ENCODE measurements around the gene SELP. TPM values are rescaled to one million over a fixed set of nuclear protein-coding genes. Genes with fewer than 3 reads are reported as not detected.
"Not testable (repeated sequence)": the region's sequence is repeated elsewhere in the genome, so short reads cannot be mapped to it uniquely, and the experiment has no call there.

SELP gene
- polyA plus RNA-seq, 4 donors: 0.27 to 9.1 (median 1.4) TPM; not detected in 1

GRCh38 chr1:169661066-169661465, 31.1 kb upstream of the SELP start:
- H3K4me1 ChIP-seq (ENCODE audit: control insufficient read depth in 3 of 3, insufficient read depth in 2 of 3, low read depth in 1 of 3, low read length in 2 of 3); H3K36me3 ChIP-seq (ENCODE audit: control insufficient read depth in 3 of 3, insufficient read depth in 2 of 3, low read depth in 1 of 3, low read length in 3 of 3); H3K27ac ChIP-seq (ENCODE audit: low read depth in 1 of 3, low read length in 2 of 3); DNase-seq; H3K4me3 ChIP-seq (ENCODE audit: low read depth in 1 of 3, low read length in 3 of 3); H3K27me3 ChIP-seq (ENCODE audit: control insufficient read depth in 3 of 3, insufficient read depth in 3 of 3, low read length in 3 of 3); H3K9me3 ChIP-seq (ENCODE audit: control insufficient read depth in 2 of 2, insufficient read depth in 1 of 2, low read depth in 1 of 2, low read length in 1 of 2); FAIRE-seq: not testable (repeated sequence)
- WGBS, 3 donors: 90 to 99% (median 98%) methylated on average over 8 to 16 of the region's 16 CpGs

GRCh38 chr1:169658777-169659176, 28.9 kb upstream of the SELP start:
- H3K4me3 ChIP-seq (ENCODE audit: low read depth in 1 of 3, low read length in 3 of 3); H3K27ac ChIP-seq (ENCODE audit: low read depth in 1 of 3, low read length in 2 of 3); H3K27me3 ChIP-seq (ENCODE audit: control insufficient read depth in 3 of 3, insufficient read depth in 3 of 3, low read length in 3 of 3); H3K36me3 ChIP-seq (ENCODE audit: control insufficient read depth in 3 of 3, insufficient read depth in 2 of 3, low read depth in 1 of 3, low read length in 3 of 3); DNase-seq; H3K4me1 ChIP-seq (ENCODE audit: control insufficient read depth in 3 of 3, insufficient read depth in 2 of 3, low read depth in 1 of 3, low read length in 2 of 3); H3K9me3 ChIP-seq (ENCODE audit: control insufficient read depth in 2 of 2, insufficient read depth in 1 of 2, low read depth in 1 of 2, low read length in 1 of 2); FAIRE-seq: not testable (repeated sequence)

DNA sequence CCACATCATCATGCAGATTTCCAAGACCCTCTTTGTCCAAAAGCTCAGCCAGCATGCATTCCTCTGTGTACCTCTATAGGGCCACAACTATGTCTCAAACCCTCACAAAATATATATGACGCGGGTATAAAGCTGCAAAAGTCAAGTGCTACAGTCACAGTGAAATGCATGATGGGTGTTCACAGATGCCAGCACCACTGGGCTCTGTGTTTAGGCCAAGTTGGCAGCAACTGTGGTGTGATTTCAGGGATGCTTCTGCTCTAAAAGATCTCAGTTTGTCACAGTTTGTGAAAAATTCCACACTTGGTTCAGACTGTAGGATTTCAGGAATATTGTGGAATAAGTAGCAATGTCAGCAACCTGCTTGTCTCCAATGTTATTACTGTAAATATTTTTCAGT, 23.9 kb upstream of the SELP start:
- no peaks in the 10 kb centered on the region for H3K4me1 ChIP-seq (ENCODE audit: control insufficient read depth in 3 of 3, insufficient read depth in 2 of 3, low read depth in 1 of 3, low read length in 2 of 3)
- DNase-seq (no peak), FAIRE-seq (no peak)
- H3K36me3 ChIP-seq (ENCODE audit: control insufficient read depth in 3 of 3, insufficient read depth in 2 of 3, low read depth in 1 of 3, low read length in 3 of 3): no peaks in the 10 kb centered on the region
- no peaks in the 10 kb centered on the region for H3K9me3 ChIP-seq (ENCODE audit: control insufficient read depth in 2 of 2, insufficient read depth in 1 of 2, low read depth in 1 of 2, low read length in 1 of 2)
- WGBS, 3 donors: 84 to 91% (median 89%) methylated on average over 2 of the region's 2 CpGs
- H3K27me3 ChIP-seq (ENCODE audit: control insufficient read depth in 3 of 3, insufficient read depth in 3 of 3, low read length in 3 of 3): no peaks in the 10 kb centered on the region
- H3K4me3 ChIP-seq (ENCODE audit: low read depth in 1 of 3, low read length in 3 of 3): no peak overlapping the region
- H3K27ac ChIP-seq (ENCODE audit: low read depth in 1 of 3, low read length in 2 of 3): no peak overlapping the region

- Histone ChIP-seq H3K4me1 (ENCODE audit: control insufficient read depth in 3 of 3, insufficient read depth in 2 of 3, low read depth in 1 of 3, low read length in 2 of 3) (no peaks in the 10 kb centered on the region), H3K27ac (ENCODE audit: low read depth in 1 of 3, low read length in 2 of 3) (no peak overlapping the region), H3K27me3 (ENCODE audit: control insufficient read depth in 3 of 3, insufficient read depth in 3 of 3, low read length in 3 of 3) (peaks cover 0 to 3% (median 0%) of the 10 kb centered on the region in 3 donors), H3K9me3 (ENCODE audit: control insufficient read depth in 2 of 2, insufficient read depth in 1 of 2, low read depth in 1 of 2, low read length in 1 of 2) (no peaks in the 10 kb centered on the region), H3K36me3 (ENCODE audit: control insufficient read depth in 3 of 3, insufficient read depth in 2 of 3, low read depth in 1 of 3, low read length in 3 of 3) (no peaks in the 10 kb centered on the region), H3K4me3 (ENCODE audit: low read depth in 1 of 3, low read length in 3 of 3) (no peak overlapping the region)
- FAIRE-seq: no peak
- WGBS, 3 donors: 52 to 75% (median 71%) methylated on average over 2 of the region's 2 CpGs
- no peak for DNase-seq
These were observed 21.1 kb upstream of the SELP start for GRCh38 chr1:169651035-169651434.

- Histone ChIP-seq H3K36me3 (ENCODE audit: control insufficient read depth in 3 of 3, insufficient read depth in 2 of 3, low read depth in 1 of 3, low read length in 3 of 3) (no peaks in the 10 kb centered on the region), H3K9me3 (ENCODE audit: control insufficient read depth in 2 of 2, insufficient read depth in 1 of 2, low read depth in 1 of 2, low read length in 1 of 2) (no peaks in the 10 kb centered on the region), H3K4me3 (ENCODE audit: low read depth in 1 of 3, low read length in 3 of 3) (no peak overlapping the region), H3K27ac (ENCODE audit: low read depth in 1 of 3, low read length in 2 of 3) (no peak overlapping the region), H3K27me3 (ENCODE audit: control insufficient read depth in 3 of 3, insufficient read depth in 3 of 3, low read length in 3 of 3) (peaks cover 0 to 3% (median 0%) of the 10 kb centered on the region in 3 donors), H3K4me1 (ENCODE audit: control insufficient read depth in 3 of 3, insufficient read depth in 2 of 3, low read depth in 1 of 3, low read length in 2 of 3) (no peaks in the 10 kb centered on the region)
- FAIRE-seq (no peak), DNase-seq (no peak)
- 53 to 62% (median 60%) methylated on average over 4 of the region's 4 CpGs for WGBS, 3 donors
These were observed 20.6 kb upstream of the SELP start for GRCh38 chr1:169650551-169650950.

- FAIRE-seq: no peak
- DNase-seq: no peak
- H3K4me1 ChIP-seq (ENCODE audit: control insufficient read depth in 3 of 3, insufficient read depth in 2 of 3, low read depth in 1 of 3, low read length in 2 of 3): no peaks in the 10 kb centered on the region
- peaks cover 0 to 3% (median 0%) of the 10 kb centered on the region in 3 donors for H3K27me3 ChIP-seq (ENCODE audit: control insufficient read depth in 3 of 3, insufficient read depth in 3 of 3, low read length in 3 of 3)
- H3K36me3 ChIP-seq (ENCODE audit: control insufficient read depth in 3 of 3, insufficient read depth in 2 of 3, low read depth in 1 of 3, low read length in 3 of 3): no peaks in the 10 kb centered on the region
- no peaks in the 10 kb centered on the region for H3K9me3 ChIP-seq (ENCODE audit: control insufficient read depth in 2 of 2, insufficient read depth in 1 of 2, low read depth in 1 of 2, low read length in 1 of 2)
- no peak overlapping the region for H3K4me3 ChIP-seq (ENCODE audit: low read depth in 1 of 3, low read length in 3 of 3)
- H3K27ac ChIP-seq (ENCODE audit: low read depth in 1 of 3, low read length in 2 of 3): no peak overlapping the region
- WGBS, 3 donors: 36 to 58% (median 42%) methylated on average over 1 of the region's 1 CpG
These were observed 18.8 kb upstream of the SELP start for GRCh38 chr1:169648709-169649108.

GRCh38 chr1:169648187-169648586, 18.3 kb upstream of the SELP start:
- H3K4me1 ChIP-seq (ENCODE audit: control insufficient read depth in 3 of 3, insufficient read depth in 2 of 3, low read depth in 1 of 3, low read length in 2 of 3): no peaks in the 10 kb centered on the region
- DNase-seq: no peak
- H3K27me3 ChIP-seq (ENCODE audit: control insufficient read depth in 3 of 3, insufficient read depth in 3 of 3, low read length in 3 of 3): peaks cover 0 to 3% (median 0%) of the 10 kb centered on the region in 3 donors
- no peaks in the 10 kb centered on the region for H3K36me3 ChIP-seq (ENCODE audit: control insufficient read depth in 3 of 3, insufficient read depth in 2 of 3, low read depth in 1 of 3, low read length in 3 of 3)
- H3K9me3 ChIP-seq (ENCODE audit: control insufficient read depth in 2 of 2, insufficient read depth in 1 of 2, low read depth in 1 of 2, low read length in 1 of 2): no peaks in the 10 kb centered on the region
- no peak for FAIRE-seq
- H3K4me3 ChIP-seq (ENCODE audit: low read depth in 1 of 3, low read length in 3 of 3): no peak overlapping the region
- H3K27ac ChIP-seq (ENCODE audit: low read depth in 1 of 3, low read length in 2 of 3): no peak overlapping the region
- WGBS, 3 donors: 62 to 74% (median 74%) methylated on average over 2 of the region's 2 CpGs

- H3K36me3 ChIP-seq (ENCODE audit: control insufficient read depth in 3 of 3, insufficient read depth in 2 of 3, low read depth in 1 of 3, low read length in 3 of 3): no peaks in the 10 kb centered on the region
- FAIRE-seq (no peak), DNase-seq (no peak)
- no peak overlapping the region for H3K27ac ChIP-seq (ENCODE audit: low read depth in 1 of 3, low read length in 2 of 3)
- no peaks in the 10 kb centered on the region for H3K4me1 ChIP-seq (ENCODE audit: control insufficient read depth in 3 of 3, insufficient read depth in 2 of 3, low read depth in 1 of 3, low read length in 2 of 3)
- no peaks in the 10 kb centered on the region for H3K9me3 ChIP-seq (ENCODE audit: control insufficient read depth in 2 of 2, insufficient read depth in 1 of 2, low read depth in 1 of 2, low read length in 1 of 2)
- H3K4me3 ChIP-seq (ENCODE audit: low read depth in 1 of 3, low read length in 3 of 3): no peak overlapping the region
- peaks cover 0 to 3% (median 0%) of the 10 kb centered on the region in 3 donors for H3K27me3 ChIP-seq (ENCODE audit: control insufficient read depth in 3 of 3, insufficient read depth in 3 of 3, low read length in 3 of 3)
These were observed 17.6 kb upstream of the SELP start for GRCh38 chr1:169647512-169647911.

GRCh38 chr1:169644297-169644696, 14.4 kb upstream of the SELP start:
- Histone ChIP-seq H3K4me1 (ENCODE audit: control insufficient read depth in 3 of 3, insufficient read depth in 2 of 3, low read depth in 1 of 3, low read length in 2 of 3) (no peaks in the 10 kb centered on the region), H3K4me3 (ENCODE audit: low read depth in 1 of 3, low read length in 3 of 3) (no peak overlapping the region), H3K9me3 (ENCODE audit: control insufficient read depth in 2 of 2, insufficient read depth in 1 of 2, low read depth in 1 of 2, low read length in 1 of 2) (no peaks in the 10 kb centered on the region), H3K27me3 (ENCODE audit: control insufficient read depth in 3 of 3, insufficient read depth in 3 of 3, low read length in 3 of 3) (peaks cover 0 to 5% (median 0%) of the 10 kb centered on the region in 3 donors), H3K27ac (ENCODE audit: low read depth in 1 of 3, low read length in 2 of 3) (no peak overlapping the region), H3K36me3 (ENCODE audit: control insufficient read depth in 3 of 3, insufficient read depth in 2 of 3, low read depth in 1 of 3, low read length in 3 of 3) (no peaks in the 10 kb centered on the region)
- WGBS, 3 donors: 40 to 64% (median 51%) methylated on average over 3 of the region's 3 CpGs
- FAIRE-seq (no peak), DNase-seq (no peak)
